Measurements from ENCODE around the gene CMSS1.

GRCh38 chr3:100128565-100128964 lies 310.9 kb downstream of the CMSS1 start:
- TF ChIP-seq CTCF (IDR thresholded peaks at IDR 0.05) (no peak), POLR2A (IDR thresholded peaks at IDR 0.05) (no peak)

Measured in heart left ventricle (tissue), 13 donors.